ENCODE measurements around the gene VDAC1. TPM values are rescaled to one million over a fixed set of nuclear protein-coding genes. Genes with fewer than 3 reads are reported as not detected.

Gene VDAC1
- total RNA-seq, 4 donors from 2014 or later: 106 to 210 (median 180) TPM

- TF ChIP-seq POLR2A (IDR thresholded peaks at IDR 0.05): no peak
- TF ChIP-seq, protein P1, sequence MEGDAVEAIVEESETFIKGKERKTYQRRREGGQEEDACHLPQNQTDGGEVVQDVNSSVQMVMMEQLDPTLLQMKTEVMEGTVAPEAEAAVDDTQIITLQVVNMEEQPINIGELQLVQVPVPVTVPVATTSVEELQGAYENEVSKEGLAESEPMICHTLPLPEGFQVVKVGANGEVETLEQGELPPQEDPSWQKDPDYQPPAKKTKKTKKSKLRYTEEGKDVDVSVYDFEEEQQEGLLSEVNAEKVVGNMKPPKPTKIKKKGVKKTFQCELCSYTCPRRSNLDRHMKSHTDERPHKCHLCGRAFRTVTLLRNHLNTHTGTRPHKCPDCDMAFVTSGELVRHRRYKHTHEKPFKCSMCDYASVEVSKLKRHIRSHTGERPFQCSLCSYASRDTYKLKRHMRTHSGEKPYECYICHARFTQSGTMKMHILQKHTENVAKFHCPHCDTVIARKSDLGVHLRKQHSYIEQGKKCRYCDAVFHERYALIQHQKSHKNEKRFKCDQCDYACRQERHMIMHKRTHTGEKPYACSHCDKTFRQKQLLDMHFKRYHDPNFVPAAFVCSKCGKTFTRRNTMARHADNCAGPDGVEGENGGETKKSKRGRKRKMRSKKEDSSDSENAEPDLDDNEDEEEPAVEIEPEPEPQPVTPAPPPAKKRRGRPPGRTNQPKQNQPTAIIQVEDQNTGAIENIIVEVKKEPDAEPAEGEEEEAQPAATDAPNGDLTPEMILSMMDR (IDR thresholded peaks at IDR 0.05): no peak
- no peak for TF ChIP-seq POLR2AphosphoS5 (IDR thresholded peaks at IDR 0.05)
- TF ChIP-seq EP300 (IDR thresholded peaks at IDR 0.05; ENCODE audit: low read depth): no peak
- 74% methylated on average over 5 of the region's 5 CpGs; no CpG with 5 or more reads in 1 of the 2 donors for WGBS, 2 donors (ENCODE audit: low coverage in 1 of 2)
- Histone ChIP-seq H3K9me3 (no peaks in the 10 kb centered on the region), H3K4me1 (peaks cover 48 to 68% (median 54%) of the 10 kb centered on the region in 4 donors), H3K27me3 (no peaks in the 10 kb centered on the region), H3K36me3 (no peaks in the 10 kb centered on the region), H3K27ac (peak overlapping the region in 1 of 4 donors; percentile 11), H3K4me3 (no peak overlapping the region)
- in situ Hi-C loops (cut with MboI; ENCODE audit: low pct_ligation_motif_present in 1 of 4, low pct_unique_long_range_greater_than_20kb in 1 of 4, low sequenced_read_pairs in 3 of 4) (no loop called here), intact Hi-C loops (cut with DNase I; ENCODE audit: low total_unique reads) (no loop called here)
- no peak for DNase-seq
These were observed 4.7 kb downstream of the VDAC1 start for GRCh38 chr5:134000091-134000511.

DNA sequence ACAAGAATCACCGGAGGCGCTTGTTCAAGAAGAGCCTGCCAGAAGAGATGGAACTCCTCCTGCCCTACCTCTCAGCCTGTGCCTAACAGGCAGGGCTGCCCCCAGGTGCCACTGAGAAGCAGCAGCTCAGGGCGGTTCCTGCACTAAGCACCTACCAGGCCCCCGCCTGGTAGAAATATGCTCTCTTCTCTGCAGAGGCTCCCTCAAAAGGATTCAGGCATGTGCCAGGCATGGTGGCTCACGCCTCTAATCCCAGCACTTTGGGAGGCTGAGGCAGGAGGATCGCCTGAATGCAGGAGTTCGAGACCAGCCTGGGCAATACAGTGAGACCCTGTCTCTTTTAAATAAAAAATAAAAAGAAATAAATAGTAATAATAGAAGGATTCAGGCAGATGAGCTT, 6.0 kb downstream of the VDAC1 start:
- no peaks in the 10 kb centered on the region for H3K9me3 ChIP-seq
- in situ Hi-C loops (cut with MboI; ENCODE audit: low pct_ligation_motif_present in 1 of 4, low pct_unique_long_range_greater_than_20kb in 1 of 4, low sequenced_read_pairs in 3 of 4) (no loop called here), intact Hi-C loops (cut with DNase I; ENCODE audit: low total_unique reads) (no loop called here)
- DNase-seq: no peak
- H3K4me1 ChIP-seq: peaks cover 53 to 81% (median 65%) of the 10 kb centered on the region in 4 donors
- H3K4me3 ChIP-seq: no peak overlapping the region
- H3K36me3 ChIP-seq: no peaks in the 10 kb centered on the region
- no peaks in the 10 kb centered on the region for H3K27me3 ChIP-seq
- no peak overlapping the region for H3K27ac ChIP-seq
- 94 to 97% methylated on average over 3 to 7 of the region's 7 CpGs for WGBS, 2 donors (ENCODE audit: low coverage in 1 of 2)
- no peak for TF ChIP-seq POLR2AphosphoS5 (IDR thresholded peaks at IDR 0.05)

GRCh38 chr5:133998042-133998441, 6.7 kb downstream of the VDAC1 start:
- DNase-seq: no peak
- Histone ChIP-seq H3K4me1 (peaks cover 54 to 83% (median 64%) of the 10 kb centered on the region in 4 donors), H3K27ac (no peak overlapping the region), H3K27me3 (no peaks in the 10 kb centered on the region), H3K4me3 (no peak overlapping the region), H3K9me3 (no peaks in the 10 kb centered on the region), H3K36me3 (no peaks in the 10 kb centered on the region)
- in situ Hi-C loops (cut with MboI; ENCODE audit: low pct_ligation_motif_present in 1 of 4, low pct_unique_long_range_greater_than_20kb in 1 of 4, low sequenced_read_pairs in 3 of 4) (no loop called here), intact Hi-C loops (cut with DNase I; ENCODE audit: low total_unique reads) (no loop called here)
- no peak for TF ChIP-seq POLR2AphosphoS5 (IDR thresholded peaks at IDR 0.05)
- TF ChIP-seq POLR2A (IDR thresholded peaks at IDR 0.05): no peak
- TF ChIP-seq, protein P1 (IDR thresholded peaks at IDR 0.05): no peak
- TF ChIP-seq EP300 (IDR thresholded peaks at IDR 0.05; ENCODE audit: low read depth): no peak
- WGBS, 2 donors (ENCODE audit: low coverage in 1 of 2): 81 to 89% methylated on average over 6 of the region's 6 CpGs

- H3K27ac ChIP-seq: no peak overlapping the region
- in situ Hi-C loops (cut with MboI; ENCODE audit: low pct_ligation_motif_present in 1 of 4, low pct_unique_long_range_greater_than_20kb in 1 of 4, low sequenced_read_pairs in 3 of 4): no loop called here
- H3K27me3 ChIP-seq: no peaks in the 10 kb centered on the region
- WGBS, 2 donors (ENCODE audit: low coverage in 1 of 2): 73 to 80% methylated on average over 1 to 3 of the region's 3 CpGs
- H3K4me3 ChIP-seq: no peak overlapping the region
- peaks cover 0 to 2% (median 0%) of the 10 kb centered on the region in 4 donors for H3K36me3 ChIP-seq
- no peaks in the 10 kb centered on the region for H3K9me3 ChIP-seq
- H3K4me1 ChIP-seq: peaks cover 48 to 79% (median 54%) of the 10 kb centered on the region in 4 donors
- TF ChIP-seq POLR2AphosphoS5 (IDR thresholded peaks at IDR 0.05): no peak
- TF ChIP-seq, protein P1 (IDR thresholded peaks at IDR 0.05): peak; percentile 28 to 36 (median 31)
- intact Hi-C loops (cut with DNase I; ENCODE audit: low total_unique reads): no loop called here
- no peak for DNase-seq
These were observed 8.0 kb downstream of the VDAC1 start for GRCh38 chr5:133996683-133997252.
